ENCODE results near the gene CYSTM1. TPM values are rescaled to one million over a fixed set of nuclear protein-coding genes. Genes with fewer than 3 reads are reported as not detected.

The CYSTM1 gene
- total and polyA plus RNA-seq, 4 donors: 8.1 to 45.7 (median 23.4) TPM

- TF ChIP-seq REST (IDR thresholded peaks at IDR 0.05): no peak
Observed at GRCh38 chr5:140221697-140222223, 46.8 kb downstream of the CYSTM1 start (continued).

- Histone ChIP-seq H3K4me3 (ENCODE audit: low read depth in 1 of 3, low read length in 3 of 3) (no peak overlapping the region), H3K27me3 (ENCODE audit: control insufficient read depth in 4 of 4, insufficient read depth in 4 of 4, low read length in 3 of 4) (no peaks in the 10 kb centered on the region), H3K36me3 (ENCODE audit: control insufficient read depth in 4 of 4, insufficient read depth in 3 of 4, low read depth in 1 of 4, low read length in 3 of 4) (no peaks in the 10 kb centered on the region), H3K9ac (ENCODE audit: low read depth in 1 of 2, low read length in 2 of 2) (no peak overlapping the region), H3K4me1 (ENCODE audit: control insufficient read depth in 4 of 4, insufficient read depth in 4 of 4, low read length in 3 of 4) (peaks cover 11 to 51% (median 32%) of the 10 kb centered on the region in 4 donors), H3K9me3 (ENCODE audit: control insufficient read depth in 4 of 4, low read length in 3 of 4) (no peaks in the 10 kb centered on the region), H3K27ac (ENCODE audit: low read depth in 1 of 2, low read length in 2 of 2) (peak overlapping the region in 1 of 2 donors; percentile 9)
- TF ChIP-seq RXRA (IDR thresholded peaks at IDR 0.05) (peak in 1 of 2 donors; percentile 38), SP1 (IDR thresholded peaks at IDR 0.05) (peak; percentile 64), GABPA (IDR thresholded peaks at IDR 0.05 in 1 of 2, conservative IDR thresholded peaks at IDR 0.05 in 1 of 2) (no peak), YY1 (IDR thresholded peaks at IDR 0.05) (no peak), HNF4G (IDR thresholded peaks at IDR 0.05) (peak; percentile 69), MAX (IDR thresholded peaks at IDR 0.05) (peak; percentile 42), HNF4A (conservative IDR thresholded peaks at IDR 0.05) (peak; percentile 84 to 86), ATF3 (IDR thresholded peaks at IDR 0.05) (no peak), FOXA1 (IDR thresholded peaks at IDR 0.05) (no peak)
- no peak for DNase-seq (ENCODE audit: low spot score)
- 38% methylated on average over 1 of the region's 1 CpG for WGBS
Observed at GRCh38 chr5:140222416-140222815, 47.4 kb downstream of the CYSTM1 start.

GRCh38 chr5:140223567-140223966, 48.6 kb downstream of the CYSTM1 start:
- H3K27ac ChIP-seq (ENCODE audit: low read depth in 1 of 2, low read length in 2 of 2): no peak overlapping the region

GRCh38 chr5:140224658-140225057, 49.7 kb downstream of the CYSTM1 start:
- Histone ChIP-seq H3K4me1 (ENCODE audit: control insufficient read depth in 4 of 4, insufficient read depth in 4 of 4, low read length in 3 of 4) (peaks cover 3 to 33% (median 17%) of the 10 kb centered on the region in 4 donors), H3K27me3 (ENCODE audit: control insufficient read depth in 4 of 4, insufficient read depth in 4 of 4, low read length in 3 of 4) (no peaks in the 10 kb centered on the region), H3K4me3 (ENCODE audit: low read depth in 1 of 3, low read length in 3 of 3) (no peak overlapping the region), H3K36me3 (ENCODE audit: control insufficient read depth in 4 of 4, insufficient read depth in 3 of 4, low read depth in 1 of 4, low read length in 3 of 4) (no peaks in the 10 kb centered on the region), H3K9me3 (ENCODE audit: control insufficient read depth in 4 of 4, low read length in 3 of 4) (no peaks in the 10 kb centered on the region), H3K9ac (ENCODE audit: low read depth in 1 of 2, low read length in 2 of 2) (no peak overlapping the region), H3K27ac (ENCODE audit: low read depth in 1 of 2, low read length in 2 of 2) (no peak overlapping the region)
- TF ChIP-seq HNF4A (conservative IDR thresholded peaks at IDR 0.05): no peak
- no peak for TF ChIP-seq GABPA (IDR thresholded peaks at IDR 0.05 in 1 of 2, conservative IDR thresholded peaks at IDR 0.05 in 1 of 2)
- TF ChIP-seq REST (IDR thresholded peaks at IDR 0.05): no peak
- TF ChIP-seq FOXA2 (IDR thresholded peaks at IDR 0.05): no peak
- TF ChIP-seq SP1 (IDR thresholded peaks at IDR 0.05): no peak
- no peak for TF ChIP-seq JUND (IDR thresholded peaks at IDR 0.05)
- TF ChIP-seq FOXA1 (IDR thresholded peaks at IDR 0.05): no peak
- no peak for TF ChIP-seq RXRA (IDR thresholded peaks at IDR 0.05)
- 93% methylated on average over 3 of the region's 3 CpGs for WGBS
- DNase-seq (ENCODE audit: low spot score): no peak

More at GRCh38 chr5:140223567-140223966, 48.6 kb downstream of the CYSTM1 start:
- no peak for DNase-seq (ENCODE audit: low spot score)
- no peak for TF ChIP-seq YY1 (IDR thresholded peaks at IDR 0.05)
- H3K9me3 ChIP-seq (ENCODE audit: control insufficient read depth in 4 of 4, low read length in 3 of 4): no peaks in the 10 kb centered on the region
- H3K36me3 ChIP-seq (ENCODE audit: control insufficient read depth in 4 of 4, insufficient read depth in 3 of 4, low read depth in 1 of 4, low read length in 3 of 4): no peaks in the 10 kb centered on the region
- H3K27me3 ChIP-seq (ENCODE audit: control insufficient read depth in 4 of 4, insufficient read depth in 4 of 4, low read length in 3 of 4): no peaks in the 10 kb centered on the region
- 88% methylated on average over 3 of the region's 3 CpGs for WGBS
- no peak overlapping the region for H3K4me3 ChIP-seq (ENCODE audit: low read depth in 1 of 3, low read length in 3 of 3)
- peaks cover 7 to 44% (median 28%) of the 10 kb centered on the region in 4 donors for H3K4me1 ChIP-seq (ENCODE audit: control insufficient read depth in 4 of 4, insufficient read depth in 4 of 4, low read length in 3 of 4)
- no peak overlapping the region for H3K9ac ChIP-seq (ENCODE audit: low read depth in 1 of 2, low read length in 2 of 2)
